ENCODE data around the gene CDH11.

Gene CDH11

DNA sequence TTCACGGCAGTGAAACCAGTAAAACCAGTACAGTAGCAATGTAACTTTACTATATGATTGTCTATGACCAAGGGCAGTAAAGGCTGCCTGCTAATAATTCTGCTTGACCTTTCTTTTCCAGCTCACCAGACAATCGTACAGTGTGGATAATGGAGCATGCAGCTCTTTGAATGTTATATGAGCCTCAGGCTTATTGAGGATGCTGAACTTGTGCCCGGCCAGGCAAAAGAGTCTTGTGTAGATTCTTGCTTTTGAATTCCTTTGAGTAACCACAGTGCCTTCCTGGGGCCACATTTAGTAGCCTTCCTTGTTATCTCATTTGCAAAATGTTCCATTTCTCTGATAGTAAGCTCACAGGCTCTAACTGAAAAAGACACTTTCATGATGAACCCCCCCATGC is 131.8 kb downstream of the CDH11 start:
- no peaks in the 10 kb centered on the region for H3K27me3 ChIP-seq (ENCODE audit: low read depth)
- no peaks in the 10 kb centered on the region for H3K9me3 ChIP-seq
- DNase-seq (ENCODE audit: low spot score in 2 of 2), result no peak
- H3K4me1 ChIP-seq, result no peaks in the 10 kb centered on the region
- H3K36me3 ChIP-seq (replicated peaks), result no peaks in the 10 kb centered on the region
- in situ Hi-C loops (cut with MboI; ENCODE audit: low sequenced_read_pairs), result no loop called here
- H3K4me3 ChIP-seq, result no peak overlapping the region

DNA sequence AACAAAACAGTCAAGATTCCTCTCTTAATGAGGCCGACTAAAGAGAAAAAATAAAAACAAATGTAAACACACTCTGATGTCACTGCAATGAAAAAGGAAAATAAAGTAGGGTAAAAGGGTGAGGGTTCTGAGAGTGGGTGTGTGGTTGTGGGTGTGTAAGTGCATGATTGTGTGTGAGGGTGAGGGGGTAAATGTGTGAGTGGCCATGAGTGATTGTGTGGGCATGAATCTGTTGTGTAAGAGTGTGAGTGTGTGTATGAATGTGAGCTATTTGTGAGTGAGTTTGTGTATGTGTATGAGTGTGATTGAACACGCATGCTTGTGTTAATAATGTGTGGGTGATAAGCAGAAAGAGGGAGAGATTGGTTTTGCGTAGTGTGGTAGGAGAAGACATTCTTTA is 132.8 kb downstream of the CDH11 start:
- Histone ChIP-seq H3K36me3 (replicated peaks) (no peaks in the 10 kb centered on the region), H3K4me1 (no peaks in the 10 kb centered on the region), H3K4me3 (no peak overlapping the region), H3K9me3 (no peaks in the 10 kb centered on the region), H3K27me3 (ENCODE audit: low read depth) (no peaks in the 10 kb centered on the region)
- no peak for DNase-seq (ENCODE audit: low spot score in 2 of 2)
- in situ Hi-C loops (cut with MboI; ENCODE audit: low sequenced_read_pairs), result no loop called here

DNA sequence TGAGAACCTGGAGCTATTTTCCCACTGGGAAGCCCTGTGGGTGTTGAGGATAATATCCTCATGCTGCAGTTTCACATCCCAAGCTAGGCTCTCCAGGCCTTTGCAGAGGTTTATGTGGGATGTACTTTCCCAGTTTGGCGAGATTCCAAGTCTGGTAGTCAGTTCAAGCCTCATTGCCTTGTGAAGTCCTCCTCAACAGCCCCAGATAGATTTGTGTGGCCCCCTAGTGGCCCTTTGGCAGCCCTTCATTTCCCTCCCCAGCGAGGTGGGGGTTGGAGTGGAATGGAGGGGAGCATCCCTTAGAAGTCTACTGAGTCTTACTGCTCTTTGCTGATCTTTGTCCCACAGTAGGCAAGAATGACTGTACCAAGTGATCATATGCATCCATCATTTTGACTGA is 137.9 kb downstream of the CDH11 start:
- Histone ChIP-seq H3K4me1 (no peaks in the 10 kb centered on the region), H3K27me3 (ENCODE audit: low read depth) (no peaks in the 10 kb centered on the region), H3K36me3 (replicated peaks) (no peaks in the 10 kb centered on the region), H3K4me3 (no peak overlapping the region), H3K9me3 (no peaks in the 10 kb centered on the region)
- no peak for DNase-seq (ENCODE audit: low spot score in 2 of 2)
- in situ Hi-C loops (cut with MboI; ENCODE audit: low sequenced_read_pairs), result no loop called here

DNA sequence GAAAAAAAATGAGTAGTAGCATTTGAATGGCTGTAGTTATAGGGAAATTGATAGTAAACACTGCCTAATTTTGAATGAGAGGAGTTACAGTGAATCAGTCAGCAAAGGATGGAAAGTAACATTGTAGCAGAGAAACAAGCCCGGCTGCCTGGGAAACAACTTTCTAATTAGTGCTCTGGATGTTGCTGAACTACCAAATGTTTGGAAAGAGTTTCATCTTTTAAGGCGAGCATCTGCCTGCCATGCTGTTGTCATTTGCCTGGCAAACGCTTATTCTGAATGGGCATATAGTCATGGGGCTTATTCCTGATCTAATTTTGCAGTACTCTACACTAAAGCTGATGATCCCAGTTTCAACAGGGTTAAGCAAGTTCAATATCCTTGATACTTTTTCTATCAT is 138.6 kb downstream of the CDH11 start:
- DNase-seq (ENCODE audit: low spot score in 2 of 2), result no peak
- in situ Hi-C loops (cut with MboI; ENCODE audit: low sequenced_read_pairs), result no loop called here
- no peaks in the 10 kb centered on the region for H3K27me3 ChIP-seq (ENCODE audit: low read depth)

DNA sequence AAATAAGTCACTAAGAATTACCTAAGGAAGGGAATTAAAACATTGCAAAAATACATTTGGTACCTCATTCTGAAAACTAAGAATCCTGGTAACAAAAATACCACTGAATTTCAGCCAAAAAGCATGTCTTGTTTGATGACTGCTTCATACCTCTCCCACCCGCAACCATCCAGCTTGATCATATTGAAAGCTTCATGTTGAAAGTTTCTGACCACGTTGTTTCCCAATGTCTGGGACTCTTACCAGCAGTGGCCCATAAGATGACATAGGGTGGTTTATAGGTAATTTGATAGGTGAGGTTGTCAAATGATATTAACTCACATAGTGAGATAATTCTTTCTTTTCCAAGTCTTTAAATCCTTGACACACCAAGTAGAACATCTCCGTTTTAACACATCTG is 139.3 kb downstream of the CDH11 start:
- no peak overlapping the region for H3K4me3 ChIP-seq
- no peaks in the 10 kb centered on the region for H3K9me3 ChIP-seq
- in situ Hi-C loops (cut with MboI; ENCODE audit: low sequenced_read_pairs), result no loop called here
- no peaks in the 10 kb centered on the region for H3K36me3 ChIP-seq (replicated peaks)
- no peaks in the 10 kb centered on the region for H3K4me1 ChIP-seq
- DNase-seq (ENCODE audit: low spot score in 2 of 2), result no peak
- no peaks in the 10 kb centered on the region for H3K27me3 ChIP-seq (ENCODE audit: low read depth)

More for the DNA sequence above, 138.6 kb downstream of the CDH11 start:
- Histone ChIP-seq H3K4me3 (no peak overlapping the region), H3K4me1 (no peaks in the 10 kb centered on the region), H3K9me3 (no peaks in the 10 kb centered on the region), H3K36me3 (replicated peaks) (no peaks in the 10 kb centered on the region)

DNA sequence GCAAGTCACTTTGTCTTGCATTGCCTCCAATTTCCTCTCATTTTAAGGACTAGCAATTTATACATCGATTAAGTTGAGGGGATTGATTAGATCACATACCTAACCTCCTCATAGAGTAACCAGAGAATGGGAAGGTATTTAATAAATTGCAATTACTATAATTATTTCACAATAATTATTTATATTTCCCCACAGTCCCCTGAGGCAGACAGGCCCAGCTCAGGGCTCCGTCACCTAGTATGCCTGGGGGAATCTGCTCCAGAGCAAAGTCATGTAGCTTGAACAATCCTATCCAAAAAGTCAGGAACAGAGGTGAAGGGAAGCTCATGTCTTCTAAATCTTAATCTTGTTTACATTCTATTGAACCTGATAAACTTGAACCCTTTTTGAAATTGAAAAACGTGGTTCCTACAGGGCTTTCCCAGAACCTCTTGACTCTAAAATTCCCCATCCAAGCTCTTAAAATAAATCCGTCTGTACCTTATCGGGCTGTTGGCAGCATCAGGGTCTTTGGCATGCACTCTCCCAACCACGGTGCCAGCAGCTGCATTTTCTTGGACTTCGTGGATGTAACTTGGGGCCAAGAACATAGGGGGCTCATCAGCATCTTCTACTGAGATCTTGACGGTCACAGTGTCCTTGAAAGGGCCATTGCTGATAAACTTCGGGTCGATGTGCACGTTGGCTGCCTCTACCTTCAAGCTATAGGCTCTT is 140.1 kb downstream of the CDH11 start:
- no peaks in the 10 kb centered on the region for H3K9me3 ChIP-seq
- H3K4me3 ChIP-seq, result no peak overlapping the region
- DNase-seq (ENCODE audit: low spot score in 2 of 2), result no peak
- no peaks in the 10 kb centered on the region for H3K27me3 ChIP-seq (ENCODE audit: low read depth)
- H3K36me3 ChIP-seq (replicated peaks), result no peaks in the 10 kb centered on the region
- no peaks in the 10 kb centered on the region for H3K4me1 ChIP-seq
- in situ Hi-C loops (cut with MboI; ENCODE audit: low sequenced_read_pairs), result no loop called here

DNA sequence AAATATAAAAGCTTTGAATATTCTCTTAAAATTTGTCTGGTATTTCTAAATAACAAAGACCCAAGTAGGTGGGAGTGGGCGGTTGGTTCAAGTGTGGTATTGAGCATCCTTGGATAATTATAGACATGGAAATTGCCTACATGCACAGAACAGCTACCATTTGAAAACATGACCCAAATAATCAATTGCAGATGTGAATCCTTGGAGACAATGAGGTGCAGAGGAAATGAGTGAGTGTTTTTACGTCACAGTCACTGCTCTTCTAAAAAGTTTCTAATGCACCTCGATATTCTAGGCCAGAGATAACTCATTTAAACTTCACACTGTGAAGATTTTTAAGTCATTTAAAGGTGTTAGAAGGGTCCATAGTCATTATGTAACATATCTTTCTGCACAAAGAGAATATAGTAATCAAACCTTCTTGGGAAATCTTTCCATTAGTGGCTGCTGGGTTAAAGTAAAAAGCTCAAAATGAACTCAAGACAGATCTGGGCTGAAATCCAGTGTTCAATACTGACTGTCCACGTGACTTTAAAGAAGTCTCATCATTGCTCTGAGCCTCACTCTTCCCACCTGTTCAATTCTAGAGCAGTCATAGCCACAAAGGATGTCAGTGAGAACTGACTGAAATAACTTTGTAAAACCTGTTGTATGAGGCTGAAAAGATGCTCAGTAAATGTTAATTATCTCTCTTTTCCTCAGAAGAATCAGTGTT is 144.5 kb downstream of the CDH11 start:
- in situ Hi-C loops (cut with MboI; ENCODE audit: low sequenced_read_pairs), result no loop called here
- H3K36me3 ChIP-seq (replicated peaks), result no peaks in the 10 kb centered on the region

DNA sequence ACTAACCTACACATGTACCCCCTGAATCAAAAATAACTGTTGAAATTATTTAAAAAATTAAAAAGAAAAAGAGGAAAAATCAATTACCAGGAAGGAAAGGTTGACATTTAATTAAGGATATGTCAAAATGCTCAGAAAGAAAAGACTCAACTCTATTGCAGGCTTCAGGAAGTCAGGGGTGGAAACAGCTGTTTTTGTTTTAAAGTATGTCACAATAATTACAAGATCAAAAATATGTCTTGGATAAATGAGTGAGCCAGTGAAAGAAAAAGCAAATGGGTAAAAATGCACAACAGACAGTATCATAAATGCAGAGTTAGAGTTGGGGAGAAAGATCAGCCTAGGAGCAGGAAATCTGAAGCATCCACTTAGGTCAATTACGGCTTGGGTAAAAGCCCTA is 146.0 kb downstream of the CDH11 start:
- in situ Hi-C loops (cut with MboI; ENCODE audit: low sequenced_read_pairs), result no loop called here
- no peak for DNase-seq (ENCODE audit: low spot score in 2 of 2)
- no peaks in the 10 kb centered on the region for H3K36me3 ChIP-seq (replicated peaks)

More for the DNA sequence above, 144.5 kb downstream of the CDH11 start:
- Histone ChIP-seq H3K4me1 (no peaks in the 10 kb centered on the region), H3K9me3 (no peaks in the 10 kb centered on the region), H3K27me3 (ENCODE audit: low read depth) (no peaks in the 10 kb centered on the region), H3K4me3 (no peak overlapping the region)
- DNase-seq (ENCODE audit: low spot score in 2 of 2), result no peak

DNA sequence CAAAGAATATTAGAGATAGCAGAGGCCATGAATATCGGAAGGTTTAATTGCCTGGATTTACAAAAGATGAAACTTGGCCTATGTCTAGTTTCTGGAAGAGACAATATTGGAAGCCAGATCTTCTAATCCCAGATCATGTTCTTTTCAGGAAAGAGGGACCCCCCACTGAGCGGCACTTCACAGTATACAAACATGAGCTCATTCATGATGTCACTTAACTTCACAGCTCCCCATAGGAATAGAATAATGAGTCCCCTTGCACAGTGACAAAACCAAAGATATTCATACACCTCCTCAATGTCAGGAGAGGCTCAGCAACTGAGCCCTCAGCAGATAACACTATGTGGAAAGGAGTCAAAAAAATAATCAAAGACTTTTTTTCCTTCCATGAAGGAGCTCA is 147.5 kb downstream of the CDH11 start:
- no peak for DNase-seq (ENCODE audit: low spot score in 2 of 2)
- Histone ChIP-seq H3K27me3 (ENCODE audit: low read depth) (no peaks in the 10 kb centered on the region), H3K4me1 (no peaks in the 10 kb centered on the region), H3K9me3 (no peaks in the 10 kb centered on the region), H3K4me3 (no peak overlapping the region), H3K36me3 (replicated peaks) (no peaks in the 10 kb centered on the region)
- in situ Hi-C loops (cut with MboI; ENCODE audit: low sequenced_read_pairs), result no loop called here

More for the DNA sequence above, 146.0 kb downstream of the CDH11 start:
- Histone ChIP-seq H3K4me1 (no peaks in the 10 kb centered on the region), H3K4me3 (no peak overlapping the region), H3K27me3 (ENCODE audit: low read depth) (no peaks in the 10 kb centered on the region), H3K9me3 (no peaks in the 10 kb centered on the region)

DNA sequence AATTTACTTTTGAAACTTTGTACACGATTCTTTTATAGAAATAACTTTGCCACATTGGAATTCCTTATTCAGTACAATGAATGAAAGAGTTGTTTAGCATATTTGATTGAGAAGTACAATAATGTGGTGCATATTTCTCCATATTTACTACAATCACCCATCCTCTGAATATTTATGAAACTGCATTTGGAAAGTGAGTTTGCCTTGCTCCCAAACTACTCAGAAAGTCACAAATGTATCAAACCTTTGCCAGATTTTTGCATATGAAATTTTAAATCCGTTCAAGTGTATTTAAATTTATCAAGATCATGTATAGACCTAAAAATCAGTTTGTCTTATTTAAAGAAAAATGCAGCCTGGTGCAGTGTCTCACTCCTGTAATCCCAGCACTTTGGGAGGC is 148.7 kb downstream of the CDH11 start:
- H3K9me3 ChIP-seq, result no peaks in the 10 kb centered on the region
- no peaks in the 10 kb centered on the region for H3K27me3 ChIP-seq (ENCODE audit: low read depth)
- DNase-seq (ENCODE audit: low spot score in 2 of 2), result no peak
- no peak overlapping the region for H3K4me3 ChIP-seq
- H3K4me1 ChIP-seq, result no peaks in the 10 kb centered on the region
- no peaks in the 10 kb centered on the region for H3K36me3 ChIP-seq (replicated peaks)
- in situ Hi-C loops (cut with MboI; ENCODE audit: low sequenced_read_pairs), result no loop called here

DNA sequence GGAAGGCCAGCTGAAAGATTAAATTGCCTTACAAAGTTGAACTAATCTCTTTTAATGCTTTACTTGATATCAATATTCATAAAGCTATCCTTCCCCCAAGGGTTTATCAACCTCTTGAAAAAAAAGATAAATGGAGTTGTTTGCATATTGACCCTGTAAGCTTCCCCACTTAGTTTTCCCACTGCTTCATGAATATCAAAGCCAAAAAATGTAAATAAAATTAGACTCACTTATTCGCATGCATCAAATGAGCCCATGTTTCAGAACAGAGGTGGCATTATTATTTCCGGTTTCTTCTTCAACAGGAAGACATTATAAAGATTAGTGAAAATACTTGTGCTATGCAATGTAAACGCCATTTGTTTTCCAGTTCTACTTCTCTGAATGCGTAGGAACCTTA is 150.7 kb downstream of the CDH11 start:
- no peaks in the 10 kb centered on the region for H3K9me3 ChIP-seq
- no peaks in the 10 kb centered on the region for H3K4me1 ChIP-seq
- H3K36me3 ChIP-seq (replicated peaks), result no peaks in the 10 kb centered on the region
- no peak for DNase-seq (ENCODE audit: low spot score in 2 of 2)
- in situ Hi-C loops (cut with MboI; ENCODE audit: low sequenced_read_pairs), result no loop called here
- H3K4me3 ChIP-seq, result no peak overlapping the region
- H3K27me3 ChIP-seq (ENCODE audit: low read depth), result no peaks in the 10 kb centered on the region

DNA sequence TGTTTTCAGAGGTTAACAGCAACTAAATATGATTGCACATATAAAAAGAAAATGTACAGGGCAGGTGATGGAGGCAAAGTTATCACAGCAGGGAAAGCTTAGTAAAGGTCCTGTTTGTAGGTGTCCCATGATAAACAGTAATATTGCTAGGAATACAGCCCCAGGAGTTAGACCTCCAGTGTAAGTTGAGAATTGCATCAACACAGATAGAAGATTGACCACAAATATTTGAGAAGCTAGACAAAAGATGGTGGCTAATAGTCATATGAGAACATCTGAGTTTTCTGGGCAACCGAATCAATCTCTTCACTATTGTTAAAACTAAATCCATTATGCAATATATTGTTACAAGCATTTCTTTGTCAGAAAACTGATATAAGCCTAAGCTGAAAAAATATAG is 152.6 kb downstream of the CDH11 start:
- no peaks in the 10 kb centered on the region for H3K36me3 ChIP-seq (replicated peaks)
- no peaks in the 10 kb centered on the region for H3K27me3 ChIP-seq (ENCODE audit: low read depth)
- in situ Hi-C loops (cut with MboI; ENCODE audit: low sequenced_read_pairs), result no loop called here
- H3K4me1 ChIP-seq, result no peaks in the 10 kb centered on the region
- no peak for DNase-seq (ENCODE audit: low spot score in 2 of 2)
- no peak overlapping the region for H3K4me3 ChIP-seq
- no peaks in the 10 kb centered on the region for H3K9me3 ChIP-seq

DNA sequence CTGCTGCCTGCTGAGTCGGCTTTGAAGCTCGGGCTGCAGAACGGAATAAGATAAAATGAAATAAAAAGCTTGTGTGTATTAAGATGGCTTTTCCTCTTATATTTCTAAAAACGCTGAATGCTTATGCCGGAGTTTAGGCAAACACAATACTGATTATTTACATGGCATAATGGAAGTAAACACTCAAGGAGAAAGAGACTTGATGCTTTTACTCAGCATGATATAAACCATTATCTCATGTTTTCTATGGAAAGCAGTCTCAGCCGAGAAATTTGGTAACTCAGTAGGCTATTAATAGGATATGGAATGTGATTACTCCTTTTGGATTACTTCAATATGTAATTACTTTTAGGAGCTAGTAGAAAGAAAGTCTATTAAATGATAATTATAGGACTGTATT is 153.3 kb downstream of the CDH11 start:
- H3K27me3 ChIP-seq (ENCODE audit: low read depth), result no peaks in the 10 kb centered on the region
- in situ Hi-C loops (cut with MboI; ENCODE audit: low sequenced_read_pairs), result no loop called here
- H3K9me3 ChIP-seq, result no peaks in the 10 kb centered on the region
- DNase-seq (ENCODE audit: low spot score in 2 of 2), result no peak
- H3K36me3 ChIP-seq (replicated peaks), result no peaks in the 10 kb centered on the region
- H3K4me1 ChIP-seq, result no peaks in the 10 kb centered on the region
- no peak overlapping the region for H3K4me3 ChIP-seq

DNA sequence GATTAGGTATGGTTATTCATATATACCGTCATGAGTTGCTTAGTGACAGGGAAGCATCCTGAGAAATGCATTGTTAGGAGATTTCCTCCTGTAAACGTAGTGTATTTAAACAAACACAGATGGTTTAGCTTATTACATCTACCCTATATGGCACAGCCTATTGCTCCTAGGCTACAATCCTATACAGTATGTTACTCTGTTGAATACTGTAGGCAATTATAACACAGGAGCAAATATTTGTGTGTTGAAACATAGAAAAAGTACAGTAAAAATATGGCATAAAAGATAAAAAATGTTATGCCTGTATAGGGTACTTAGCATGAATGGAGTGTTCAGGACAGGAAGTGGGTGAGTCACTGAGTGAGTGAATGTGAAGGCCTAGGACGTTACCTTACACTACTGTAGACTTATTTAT is 157.7 kb downstream of the CDH11 start:
- no peaks in the 10 kb centered on the region for H3K27me3 ChIP-seq (ENCODE audit: low read depth)
- no peak for DNase-seq (ENCODE audit: low spot score in 2 of 2)
- no peaks in the 10 kb centered on the region for H3K36me3 ChIP-seq (replicated peaks)
- no peaks in the 10 kb centered on the region for H3K9me3 ChIP-seq
- in situ Hi-C loops (cut with MboI; ENCODE audit: low sequenced_read_pairs), result no loop called here
- H3K4me1 ChIP-seq, result no peaks in the 10 kb centered on the region
- no peak overlapping the region for H3K4me3 ChIP-seq
